DLD1 (cell line): Measurements from ENCODE around the gene TMOD3.

Source experiments
- in situ Hi-C: cut with HindIII; loops from 2 replicates; pipeline ENCODE4 v1.10.0; 2017; ENCODE audit warnings: low sequenced_read_pairs

Gene TMOD3

DNA sequence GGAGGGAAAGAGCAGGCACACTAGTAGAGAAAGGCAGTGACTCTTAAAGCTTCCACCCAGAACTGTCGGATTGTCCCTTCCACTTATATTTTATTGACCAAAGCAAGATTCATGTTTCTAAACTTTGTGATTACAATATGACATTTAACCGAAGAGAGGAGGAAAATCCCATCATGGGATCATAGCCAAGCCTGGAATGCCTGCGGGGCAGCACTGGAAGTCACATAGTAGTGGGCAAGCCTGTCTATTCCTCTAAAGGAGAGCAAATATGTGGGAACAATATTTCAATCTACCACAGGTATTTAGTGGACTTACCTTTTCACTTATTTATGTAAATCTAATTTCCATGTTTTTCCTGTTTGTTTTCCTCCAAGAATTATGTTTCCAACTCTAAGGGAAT is 3.8 kb upstream of the TMOD3 start:
- in situ Hi-C loops: no loop called here

DNA sequence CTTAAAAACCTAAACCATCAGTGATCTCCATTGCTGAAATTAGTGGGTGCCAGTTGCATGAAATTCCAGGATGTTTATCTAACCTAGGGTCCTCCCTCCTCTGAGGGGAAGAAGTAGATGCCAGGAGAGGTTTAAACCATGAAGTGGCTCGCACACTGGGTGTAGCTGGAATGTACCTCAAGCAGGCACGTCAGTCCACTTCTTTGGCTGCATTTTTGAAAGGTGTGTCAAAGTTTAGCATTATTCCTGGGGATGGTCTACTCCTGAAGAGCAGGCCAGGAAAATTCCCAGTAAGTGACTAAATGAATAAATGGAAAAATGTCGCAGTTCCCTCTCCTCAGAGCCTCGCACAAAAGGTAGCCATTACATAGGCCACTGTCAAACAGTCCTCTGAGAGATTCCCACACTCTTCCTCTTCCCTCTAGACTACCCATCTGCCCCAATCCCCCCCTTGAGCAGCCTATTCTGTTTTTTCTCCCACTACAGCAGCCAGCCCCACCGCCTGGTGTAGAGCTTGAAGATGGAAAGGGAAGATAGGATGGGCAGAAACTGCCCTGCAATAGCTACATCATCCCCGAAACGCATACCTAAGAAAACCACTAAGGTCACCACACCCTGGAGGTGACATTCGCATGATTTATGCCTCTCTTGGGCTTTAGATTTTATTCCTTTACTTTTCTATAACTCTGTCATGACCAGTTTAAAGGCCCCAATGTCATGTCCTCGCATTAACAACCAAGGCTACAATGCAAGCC is 655 bp upstream of the TMOD3 start:
- in situ Hi-C loops: no loop called here

DNA sequence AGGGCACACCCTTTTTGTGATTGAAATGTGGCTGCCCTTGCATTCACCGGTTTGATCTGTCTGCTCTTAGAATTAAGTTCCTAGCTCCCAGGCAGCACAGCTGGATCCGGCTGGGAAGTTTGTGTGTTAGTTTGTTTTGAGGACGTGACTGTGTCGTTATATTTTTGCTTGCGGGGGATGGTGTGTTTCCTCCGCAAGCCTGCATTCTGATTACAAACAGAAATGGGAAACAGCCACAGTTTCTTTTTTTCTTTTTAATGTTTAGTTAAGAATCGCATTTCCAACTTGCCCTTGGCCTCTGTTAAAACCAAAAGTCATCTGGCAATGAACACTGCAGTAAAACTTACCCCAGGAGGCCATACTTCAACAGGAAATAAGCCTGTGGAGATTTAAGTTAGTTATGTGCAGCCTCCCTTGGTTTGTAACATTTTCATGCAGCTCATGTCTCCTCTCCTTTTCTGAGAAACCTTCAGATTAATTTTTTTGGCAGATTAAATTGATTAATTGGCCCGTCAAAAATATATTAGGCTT is 888 bp downstream of the TMOD3 start:
- in situ Hi-C loops: no loop called here

DNA sequence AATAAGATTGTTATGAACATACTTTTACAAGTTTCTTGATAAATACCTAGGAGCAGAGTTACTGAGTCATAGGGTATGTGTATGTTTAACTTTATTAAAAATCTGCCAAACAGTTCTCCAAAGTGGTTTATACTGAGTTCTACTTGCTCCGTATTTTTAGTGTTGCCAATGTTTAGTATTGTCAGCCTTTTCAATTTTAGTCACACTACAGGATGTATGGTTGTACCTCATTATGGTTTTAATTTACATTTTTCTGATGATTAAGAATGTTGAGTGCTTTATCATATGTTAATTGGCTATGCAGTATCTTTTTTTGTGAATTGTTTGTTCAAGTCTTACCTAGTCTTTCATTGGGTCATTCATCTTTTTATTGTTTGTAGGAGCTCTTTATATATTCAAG is 4.3 kb downstream of the TMOD3 start:
- in situ Hi-C loops: no loop called here

DNA sequence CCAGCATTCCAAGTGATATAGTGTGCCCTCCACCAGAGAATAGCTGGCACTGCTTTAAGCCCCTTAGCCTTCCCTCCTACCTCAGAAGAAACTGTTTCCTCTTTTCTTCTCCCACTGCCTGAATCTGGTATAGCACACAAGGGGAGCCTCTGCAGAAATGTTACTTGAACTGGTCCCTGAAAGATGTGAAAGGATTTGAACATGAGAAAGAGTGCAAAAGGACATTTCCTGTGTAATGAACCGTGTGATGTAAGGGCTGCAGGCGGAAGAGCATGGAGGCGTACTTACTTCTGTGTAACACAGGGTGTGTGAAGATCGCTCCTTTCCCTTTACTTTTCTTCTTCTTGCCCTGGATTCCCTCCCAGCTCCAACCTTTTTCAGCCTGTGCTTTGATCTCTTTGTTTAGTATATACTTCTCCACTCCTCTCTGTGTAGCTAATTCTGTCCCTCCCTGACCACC is 8.4 kb downstream of the TMOD3 start:
- in situ Hi-C loops: no loop called here

DNA sequence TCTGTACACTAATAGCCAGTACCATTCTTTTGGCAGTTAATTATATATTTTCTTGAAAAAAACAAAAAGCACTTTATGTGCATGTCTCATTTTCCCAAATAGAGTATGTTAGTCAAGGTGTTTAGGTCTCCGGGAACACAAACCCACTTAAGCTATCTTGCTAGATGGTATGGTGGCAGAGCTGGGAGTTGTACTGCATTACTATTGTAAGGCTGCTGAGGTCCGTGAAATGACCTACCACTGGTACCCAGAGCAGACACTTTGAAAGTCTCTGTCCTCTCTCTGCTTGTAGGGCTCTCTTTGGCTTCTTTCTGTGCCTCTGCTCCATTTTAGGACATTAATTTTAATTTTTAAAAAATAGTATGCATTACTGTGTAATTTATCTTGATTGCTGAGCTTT is 8.8 kb downstream of the TMOD3 start:
- in situ Hi-C loops: no loop called here

DNA sequence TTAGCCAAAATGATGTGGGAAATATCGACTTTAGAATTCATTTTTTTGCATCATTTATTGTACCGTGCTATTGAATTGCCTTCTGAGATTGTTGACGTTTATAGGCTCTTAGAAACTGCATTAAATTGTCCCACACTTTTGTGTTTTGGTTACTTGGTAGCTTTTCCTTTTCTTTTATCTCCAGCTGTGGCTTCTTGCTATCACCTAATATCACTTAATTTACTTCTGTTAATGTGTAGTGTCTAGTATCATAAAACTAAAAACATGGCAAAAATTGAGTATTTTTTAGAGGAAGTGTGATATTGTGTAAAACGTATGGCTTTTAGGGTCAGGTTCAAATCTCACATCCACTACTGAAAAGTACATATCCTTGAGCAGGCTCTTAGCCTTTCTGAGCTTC is 11.2 kb downstream of the TMOD3 start:
- in situ Hi-C loops: no loop called here

DNA sequence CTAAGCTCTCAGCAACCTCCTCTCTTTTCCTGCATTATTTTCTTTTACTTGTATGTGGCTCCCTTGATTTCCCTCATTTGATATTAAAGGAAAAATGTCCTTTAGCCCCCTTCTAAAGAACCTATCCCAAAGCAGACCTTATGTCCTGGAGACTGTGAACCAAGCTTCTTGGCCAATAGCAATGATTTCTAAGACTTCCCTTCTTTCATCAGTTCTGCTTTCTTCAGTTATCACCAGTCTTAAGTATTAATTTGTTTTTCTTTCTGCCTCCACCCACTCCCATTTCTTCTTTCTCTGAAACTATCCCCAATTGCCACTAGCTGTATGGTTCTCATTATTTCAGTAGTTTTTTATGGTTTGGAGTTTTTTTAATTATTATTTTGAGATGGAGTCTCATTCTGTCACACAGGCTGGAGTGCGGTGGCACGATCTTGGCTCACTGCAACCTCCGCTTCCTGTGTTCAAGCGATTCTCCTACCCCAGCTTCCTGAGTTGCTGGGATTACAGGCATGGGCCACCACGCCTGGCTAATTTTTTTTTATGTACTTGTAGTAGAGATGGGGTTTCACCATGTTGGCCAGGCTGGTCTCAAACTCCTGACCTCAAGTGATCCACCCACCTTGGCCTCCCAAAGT is 12.1 kb downstream of the TMOD3 start:
- in situ Hi-C loops: no loop called here

DNA sequence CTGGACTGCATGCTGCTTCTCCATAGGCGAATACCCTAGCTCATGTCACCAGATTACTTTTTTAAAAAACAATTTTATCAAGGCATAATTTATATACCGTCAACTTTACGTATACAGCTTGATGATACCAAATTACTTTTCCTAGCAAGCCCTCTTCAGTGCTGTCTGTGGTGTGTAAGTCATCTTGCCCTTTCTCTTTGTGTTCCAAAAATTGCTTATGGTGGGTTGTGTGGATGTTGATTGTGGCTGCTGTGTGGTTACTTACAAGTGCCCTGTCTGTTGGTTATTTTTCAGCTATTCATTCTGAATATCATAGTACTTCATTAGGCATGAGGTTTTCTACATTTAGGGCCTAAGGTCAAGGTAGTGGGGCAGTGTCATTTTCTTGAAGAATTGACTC is 12.8 kb downstream of the TMOD3 start:
- in situ Hi-C loops: no loop called here

DNA sequence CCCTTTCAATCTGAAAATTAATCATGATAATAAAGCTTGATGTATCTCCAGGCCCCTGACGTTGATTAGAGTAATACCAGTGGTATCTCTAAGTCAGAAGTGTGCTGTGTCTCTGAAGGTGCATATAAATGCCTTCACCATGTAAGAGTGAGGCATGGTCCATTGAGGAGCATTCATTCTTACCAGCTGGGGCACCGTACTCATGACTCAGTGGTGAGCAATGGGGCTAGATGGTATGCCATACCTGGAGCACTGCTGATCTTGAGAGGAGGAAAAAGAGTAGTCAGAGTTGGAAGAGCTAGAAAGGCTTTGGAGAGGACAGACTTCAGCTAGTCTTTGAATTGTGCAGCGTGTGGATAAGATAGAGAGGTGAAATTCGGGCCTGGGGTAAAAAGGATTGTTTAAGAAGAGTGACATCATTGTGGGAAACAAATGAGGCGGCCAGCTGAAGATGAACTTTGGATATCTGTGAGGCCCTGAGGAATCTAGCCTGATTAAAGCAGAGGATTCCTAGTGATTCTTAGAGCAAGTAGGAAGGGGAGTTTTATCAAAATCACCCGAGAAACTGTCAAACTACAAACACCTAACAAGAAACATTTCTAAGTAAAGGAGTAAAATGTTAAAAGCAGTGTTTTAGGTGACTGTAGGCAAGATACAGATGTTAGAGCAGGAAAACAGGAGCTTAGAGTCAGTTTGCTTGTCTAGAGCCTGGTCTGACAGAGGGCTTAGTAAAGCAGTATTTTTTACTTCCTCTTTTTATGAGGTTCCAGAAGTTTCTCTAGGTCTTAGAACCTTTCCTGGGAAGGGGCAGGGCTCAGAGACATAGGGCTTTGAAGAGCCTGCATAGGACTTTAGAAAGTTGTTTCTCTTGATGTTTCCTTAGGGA is 13.6 kb downstream of the TMOD3 start:
- in situ Hi-C loops: no loop called here

DNA sequence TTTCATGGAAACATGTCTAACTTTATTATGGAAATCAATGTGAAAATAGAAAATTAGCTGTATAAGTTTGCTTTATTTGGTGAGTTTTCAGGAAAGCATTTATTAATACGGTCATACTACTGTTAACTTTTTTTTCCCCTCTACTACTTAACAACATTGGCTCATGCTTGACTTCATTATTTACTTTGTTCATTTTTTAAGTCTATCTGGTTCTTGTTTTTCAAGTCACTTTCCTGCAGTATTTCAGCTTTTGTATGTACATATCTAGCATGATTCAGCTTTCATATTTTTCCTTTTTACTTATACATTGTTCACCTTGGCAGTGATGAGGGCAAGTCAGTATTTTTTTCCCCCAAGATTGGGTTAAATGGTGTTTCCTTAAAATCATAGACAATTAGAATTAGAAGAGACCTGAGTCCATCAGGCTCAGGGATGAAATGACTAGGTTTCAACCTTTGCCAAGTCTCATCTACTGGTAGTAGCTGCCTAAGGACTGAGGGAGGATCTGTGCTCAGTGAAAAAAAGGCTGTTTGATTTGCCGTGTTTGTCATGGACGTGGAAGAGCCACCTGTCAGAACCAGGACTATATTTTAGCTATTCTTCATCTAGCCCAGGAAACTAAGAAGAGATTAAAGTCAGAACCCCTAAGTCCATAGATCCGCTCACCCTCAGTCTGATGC is 15.4 kb downstream of the TMOD3 start:
- in situ Hi-C loops: no loop called here

DNA sequence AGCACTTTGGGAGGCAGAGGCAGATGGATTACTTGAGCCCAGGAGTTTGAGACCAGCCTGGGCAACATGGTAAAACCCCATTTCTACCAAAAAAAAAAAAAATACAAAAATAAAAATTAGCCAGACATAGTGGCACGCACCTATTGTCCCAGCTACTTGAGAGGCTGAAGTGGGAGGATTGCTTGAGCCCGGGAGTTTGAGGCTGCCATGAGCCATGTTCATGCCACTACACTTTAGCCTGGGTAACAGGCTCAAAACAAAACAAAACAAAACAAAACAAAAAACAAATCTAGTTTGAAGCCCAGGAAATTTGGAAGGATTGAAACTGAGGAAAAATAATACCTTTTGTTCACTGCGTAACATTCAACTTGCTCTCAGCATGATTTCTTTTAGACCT is 16.6 kb downstream of the TMOD3 start:
- in situ Hi-C loops: no loop called here

DNA sequence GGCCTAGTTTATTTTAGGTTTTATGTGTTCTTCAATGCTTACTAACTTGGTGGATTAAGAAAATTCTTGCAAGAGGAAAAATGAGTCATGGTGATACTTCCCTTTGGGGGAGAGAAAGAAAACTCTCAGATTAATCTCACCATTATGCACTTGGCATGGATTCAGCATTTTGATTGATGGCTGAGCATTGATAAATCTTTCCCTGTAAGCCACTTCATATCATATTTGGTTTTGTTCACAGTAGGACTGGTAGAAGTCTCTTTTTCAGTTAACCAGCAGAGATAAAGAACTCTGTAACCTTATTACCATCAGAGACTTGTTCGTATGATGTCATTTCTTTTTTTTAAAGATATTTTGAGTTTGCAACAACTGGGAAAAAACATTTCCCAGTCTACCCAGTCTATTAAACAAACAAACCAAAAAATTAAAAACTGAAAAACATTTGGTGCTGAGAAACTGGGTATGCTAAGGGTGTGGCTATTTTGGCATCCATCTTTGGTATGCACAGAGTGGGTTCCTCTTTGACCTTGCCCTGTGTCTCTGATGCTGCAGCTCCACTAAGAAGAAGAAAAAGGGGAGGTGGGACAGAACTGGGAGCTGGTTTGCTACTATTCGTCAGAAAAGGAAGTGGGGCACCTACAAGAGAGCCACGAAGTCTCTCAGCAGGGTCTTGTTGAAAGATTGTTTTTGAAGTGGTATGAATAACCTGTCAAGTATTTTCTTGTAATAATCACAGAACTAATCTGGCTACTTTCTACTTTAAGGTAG is 17.2 kb downstream of the TMOD3 start:
- in situ Hi-C loops: no loop called here

DNA sequence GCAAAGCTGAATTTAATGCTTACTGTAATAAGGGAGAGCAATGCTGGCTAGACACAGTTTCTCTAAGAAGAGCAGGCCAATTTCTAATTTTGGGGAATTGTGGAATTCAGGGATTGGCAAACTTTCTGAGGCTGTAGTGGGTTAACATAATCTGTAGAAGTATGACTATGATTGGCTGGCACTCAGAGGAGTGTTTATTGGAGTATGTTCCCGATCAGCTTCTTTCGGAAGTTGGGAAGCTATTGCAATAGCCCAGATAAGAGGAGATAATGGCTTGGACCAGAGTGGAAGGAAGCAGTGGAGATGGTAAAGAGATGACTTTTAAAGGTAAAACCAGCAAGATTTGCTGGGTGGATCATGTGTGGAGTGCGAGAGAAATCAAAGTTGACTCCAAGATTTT is 19.4 kb downstream of the TMOD3 start:
- in situ Hi-C loops: no loop called here

DNA sequence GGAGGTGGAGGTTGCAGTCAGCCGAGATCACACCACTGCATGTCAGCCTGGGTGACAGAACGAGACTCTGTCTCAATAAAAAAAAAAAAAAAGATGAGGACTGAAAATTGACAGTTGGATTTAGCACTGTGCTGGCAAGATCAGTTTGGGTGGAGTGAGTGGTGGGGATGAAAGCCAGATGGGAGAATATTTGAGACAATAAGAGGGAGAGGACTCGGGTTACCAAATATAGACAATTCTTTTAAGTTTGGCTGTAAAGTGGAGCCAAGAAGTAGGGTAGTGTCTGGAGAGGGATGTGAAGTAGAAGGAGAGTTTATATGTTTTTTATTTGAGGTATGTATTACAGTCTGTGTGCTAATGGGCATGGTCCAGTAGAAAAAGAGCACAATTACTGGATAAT is 20.4 kb downstream of the TMOD3 start:
- in situ Hi-C loops: no loop called here

DNA sequence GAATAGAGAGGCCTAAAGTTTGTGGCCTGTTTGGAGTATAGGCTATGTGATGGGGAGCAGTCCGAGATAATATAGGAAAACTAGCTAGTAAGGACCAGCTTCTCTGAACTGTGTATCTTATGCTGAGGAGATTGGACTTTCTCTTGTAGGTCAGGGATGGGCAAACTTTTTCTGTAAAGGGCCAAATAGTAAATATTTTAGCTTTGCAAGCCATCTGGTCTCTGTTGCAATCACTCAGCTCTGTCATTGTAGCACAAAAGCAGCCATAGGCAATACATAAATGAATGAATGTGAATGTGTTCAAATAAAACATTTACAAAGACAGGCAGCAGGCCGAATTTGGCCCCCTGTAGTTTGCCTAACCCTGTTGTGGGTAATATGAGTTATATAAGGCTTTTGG is 24.5 kb downstream of the TMOD3 start:
- in situ Hi-C loops: no loop called here

DNA sequence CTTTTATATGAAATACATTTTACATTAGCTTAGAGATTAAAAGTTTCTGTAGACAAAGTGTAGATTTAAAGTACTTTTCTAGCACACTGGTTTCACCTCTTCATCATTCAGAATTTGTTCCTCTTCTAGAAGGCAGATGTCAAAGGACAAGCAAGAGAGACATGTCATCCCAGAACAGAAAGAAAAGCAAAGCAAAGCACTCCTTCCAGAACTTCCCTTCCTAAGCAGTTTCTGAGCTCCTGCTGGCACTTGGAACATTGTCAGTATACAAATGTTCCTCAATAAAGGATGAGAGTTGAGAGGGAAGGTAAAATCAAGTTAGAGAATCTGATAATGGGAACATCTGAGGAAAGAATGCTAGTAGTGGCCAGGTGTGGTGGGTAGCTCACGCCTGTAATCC is 26.2 kb downstream of the TMOD3 start:
- in situ Hi-C loops: no loop called here

DNA sequence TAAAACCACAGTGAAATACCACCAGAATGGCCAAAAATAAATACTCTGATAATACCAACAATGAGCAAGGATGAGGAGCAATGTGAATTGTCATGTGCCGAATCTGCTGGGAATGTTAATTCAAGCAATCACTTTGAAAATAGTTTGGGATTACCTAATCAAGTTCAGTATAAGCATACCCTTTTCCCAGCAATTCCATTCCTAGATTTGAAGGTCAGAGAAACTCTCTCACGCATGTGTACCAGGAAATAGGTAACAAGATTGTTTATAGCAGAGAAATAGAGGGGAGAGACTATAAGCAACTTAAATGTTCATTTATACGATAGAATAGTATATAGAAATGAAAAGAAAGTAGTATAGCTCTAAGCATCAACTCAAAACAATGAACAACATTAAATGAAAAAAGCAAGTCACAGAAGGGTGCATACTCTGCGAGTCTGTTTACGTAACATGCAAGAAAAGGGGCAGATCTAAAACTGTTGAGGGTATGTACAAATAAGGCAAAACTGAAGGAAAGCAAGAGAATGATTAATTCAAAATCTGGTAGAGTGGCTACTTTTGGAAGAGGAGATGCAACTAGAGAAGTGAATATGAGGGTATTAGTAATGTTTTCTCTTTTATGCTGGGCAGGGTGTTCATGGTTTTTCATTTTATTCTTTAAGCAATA is 27.4 kb downstream of the TMOD3 start:
- in situ Hi-C loops: no loop called here

DNA sequence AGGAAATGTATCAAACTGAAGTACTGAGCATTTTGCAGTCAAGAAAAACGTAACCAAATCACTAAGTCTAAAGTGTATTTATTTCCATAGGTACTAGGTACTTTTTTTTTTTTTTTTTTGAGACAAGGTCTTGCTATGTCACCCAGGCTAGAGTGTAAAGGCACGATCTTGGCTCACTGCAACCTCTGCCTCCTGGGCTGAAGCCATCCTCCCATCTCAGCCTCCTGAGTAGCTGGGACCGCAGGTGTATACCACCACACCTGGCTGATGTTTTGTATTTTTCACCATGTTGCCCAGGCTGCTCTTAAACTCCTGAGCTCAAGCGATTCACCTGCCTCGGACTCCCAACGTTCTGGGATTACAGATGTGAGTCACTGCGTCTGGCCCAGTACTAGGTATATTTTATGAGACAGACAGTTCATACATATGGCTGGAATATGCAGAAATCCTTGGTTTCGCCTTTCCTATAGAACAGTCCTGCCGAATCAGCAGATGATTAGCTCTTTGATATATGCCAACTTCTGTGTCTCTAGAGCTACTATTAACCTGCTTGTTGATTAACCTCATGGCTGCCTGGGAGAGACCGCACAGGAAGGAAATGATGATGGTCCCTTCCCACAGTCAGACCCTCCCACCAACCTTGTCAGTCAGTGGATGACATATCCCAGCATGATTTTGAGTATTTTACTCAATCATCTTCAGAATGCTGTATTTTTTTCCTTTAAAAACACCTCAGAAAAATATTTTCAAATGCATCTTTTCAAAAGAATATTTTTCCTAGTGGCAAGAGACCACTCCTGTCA is 32.3 kb downstream of the TMOD3 start:
- in situ Hi-C loops: no loop called here
